Dendritic cell treated with granulocyte-macrophage colony-stimulating factor and Interleukin-4, amounts not matched to agents 40 ng/mL and 50 ng/mL, for 4 days (primary cell): Measurements from ENCODE around the gene PRDM8.
"Not testable (repeated sequence)": the region's sequence is repeated elsewhere in the genome, so short reads cannot be mapped to it uniquely, and the experiment has no call there.

ENCODE experiments used
- H3K27ac Mint-ChIP-seq: one replicate; pipeline ENCODE4 v1.8.0; 2022; ENCODE audit warnings: mild to moderate bottlenecking, mixed read lengths
- H3K27me3 Mint-ChIP-seq: one replicate; pipeline ENCODE4 v1.8.0; 2022; ENCODE audit warnings: mild to moderate bottlenecking, mixed read lengths
- H3K36me3 Mint-ChIP-seq: one replicate; pipeline ENCODE4 v1.8.0; 2022; ENCODE audit warnings: low read depth, mixed read lengths
- H3K4me1 Mint-ChIP-seq: one replicate; pipeline ENCODE4 v1.8.0; 2022; ENCODE audit warnings: low read depth, mixed read lengths
- H3K4me3 Mint-ChIP-seq: one replicate; pipeline ENCODE4 v1.8.0; 2022; ENCODE audit warnings: mild to moderate bottlenecking, moderate library complexity, mixed read lengths
- H3K9me3 Mint-ChIP-seq: one replicate; pipeline ENCODE4 v1.8.0; 2022; ENCODE audit warnings: mixed read lengths
- intact Hi-C: fragments of 100-400 bp; cut with micrococcal nuclease; formaldehyde crosslinking; loops from one replicate; pipeline ENCODE4 v1.15.0; 2022

The PRDM8 gene

GRCh38 chr4:80173841-80174240, 23.5 kb upstream of the PRDM8 start:
- H3K4me1 Mint-ChIP-seq, result no peaks in the 10 kb centered on the region
- H3K27ac Mint-ChIP-seq, result no peak overlapping the region
- no peaks in the 10 kb centered on the region for H3K36me3 Mint-ChIP-seq
- no peak overlapping the region for H3K4me3 Mint-ChIP-seq
- H3K9me3 Mint-ChIP-seq, result peaks cover 3% of the 10 kb centered on the region
- intact Hi-C loops, result no loop called here
- H3K27me3 Mint-ChIP-seq, result no peaks in the 10 kb centered on the region

- H3K27ac Mint-ChIP-seq, H3K36me3 Mint-ChIP-seq, H3K4me1 Mint-ChIP-seq, intact Hi-C loops, H3K4me3 Mint-ChIP-seq, H3K27me3 Mint-ChIP-seq: not testable (repeated sequence)
- peaks cover 12% of the 10 kb centered on the region for H3K9me3 Mint-ChIP-seq
These were observed 19.5 kb upstream of the PRDM8 start for GRCh38 chr4:80177793-80178192.

GRCh38 chr4:80178964-80179363, 18.3 kb upstream of the PRDM8 start:
- intact Hi-C loops, result no loop called here
- Mint-ChIP-seq H3K4me1 (peaks cover 5% of the 10 kb centered on the region), H3K36me3 (no peaks in the 10 kb centered on the region), H3K4me3 (no peak overlapping the region), H3K27ac (no peak overlapping the region), H3K27me3 (peaks cover 20% of the 10 kb centered on the region), H3K9me3 (peaks cover 12% of the 10 kb centered on the region)

GRCh38 chr4:80179637-80180161, 17.6 kb upstream of the PRDM8 start:
- peaks cover 12% of the 10 kb centered on the region for H3K4me1 Mint-ChIP-seq
- peaks cover 27% of the 10 kb centered on the region for H3K27me3 Mint-ChIP-seq
- H3K4me3 Mint-ChIP-seq, result no peak overlapping the region
- intact Hi-C loops, result loop anchor here (5.0 kb wide), 3 partner anchors 37 to 102 kb away; no protein-coding TSS in a partner anchor
- peaks cover 12% of the 10 kb centered on the region for H3K9me3 Mint-ChIP-seq
- peaks cover 6% of the 10 kb centered on the region for H3K36me3 Mint-ChIP-seq
- H3K27ac Mint-ChIP-seq, result no peak overlapping the region

GRCh38 chr4:80180743-80181142, 16.6 kb upstream of the PRDM8 start:
- Mint-ChIP-seq H3K27me3 (peaks cover 38% of the 10 kb centered on the region), H3K27ac (no peak overlapping the region), H3K9me3 (peaks cover 12% of the 10 kb centered on the region), H3K4me3 (no peak overlapping the region), H3K36me3 (peaks cover 6% of the 10 kb centered on the region), H3K4me1 (peaks cover 22% of the 10 kb centered on the region)
- intact Hi-C loops, result loop anchor here (5.0 kb wide), 3 partner anchors 38 to 103 kb away; no protein-coding TSS in a partner anchor

- intact Hi-C loops, result loop anchor here (5.0 kb wide), 3 partner anchors 40 to 105 kb away; no protein-coding TSS in a partner anchor
- no peak overlapping the region for H3K4me3 Mint-ChIP-seq
- H3K27ac Mint-ChIP-seq, result no peak overlapping the region
- H3K4me1 Mint-ChIP-seq, result peaks cover 29% of the 10 kb centered on the region
- H3K27me3 Mint-ChIP-seq, result peaks cover 49% of the 10 kb centered on the region
- peaks cover 6% of the 10 kb centered on the region for H3K36me3 Mint-ChIP-seq
- peaks cover 12% of the 10 kb centered on the region for H3K9me3 Mint-ChIP-seq
These were observed 15.0 kb upstream of the PRDM8 start for GRCh38 chr4:80182237-80182866.

- intact Hi-C loops, result loop anchor here (1.0 to 5.0 kb wide), 4 partner anchors 32 to 106 kb away; no protein-coding TSS in a partner anchor
- peaks cover 29% of the 10 kb centered on the region for H3K4me1 Mint-ChIP-seq
- H3K36me3 Mint-ChIP-seq, result peaks cover 6% of the 10 kb centered on the region
- peaks cover 54% of the 10 kb centered on the region for H3K27me3 Mint-ChIP-seq
- peak overlapping the region; percentile 85 for H3K27ac Mint-ChIP-seq
- peaks cover 12% of the 10 kb centered on the region for H3K9me3 Mint-ChIP-seq
- H3K4me3 Mint-ChIP-seq, result peak overlapping the region; percentile 97
These were observed 13.9 kb upstream of the PRDM8 start for GRCh38 chr4:80183250-80184052.

GRCh38 chr4:80184053-80184824, 13.1 kb upstream of the PRDM8 start:
- H3K27ac Mint-ChIP-seq, result peak overlapping the region; percentile 85
- H3K36me3 Mint-ChIP-seq, result peaks cover 6% of the 10 kb centered on the region
- H3K9me3 Mint-ChIP-seq, result peaks cover 6% of the 10 kb centered on the region
- H3K4me3 Mint-ChIP-seq, result peak overlapping the region; percentile 97
- intact Hi-C loops, result loop anchor here (1.0 to 5.0 kb wide), 4 partner anchors 31 to 107 kb away; no protein-coding TSS in a partner anchor
- H3K27me3 Mint-ChIP-seq, result peaks cover 57% of the 10 kb centered on the region
- peaks cover 29% of the 10 kb centered on the region for H3K4me1 Mint-ChIP-seq

GRCh38 chr4:80184825-80185756, 12.2 kb upstream of the PRDM8 start:
- peak overlapping the region; percentile 97 for H3K4me3 Mint-ChIP-seq
- peak overlapping the region; percentile 85 for H3K27ac Mint-ChIP-seq
- H3K4me1 Mint-ChIP-seq, result peaks cover 29% of the 10 kb centered on the region
- peaks cover 6% of the 10 kb centered on the region for H3K36me3 Mint-ChIP-seq
- intact Hi-C loops, result loop anchor here (1.0 to 5.0 kb wide), 4 partner anchors 30 to 108 kb away; no protein-coding TSS in a partner anchor
- no peaks in the 10 kb centered on the region for H3K9me3 Mint-ChIP-seq
- peaks cover 61% of the 10 kb centered on the region for H3K27me3 Mint-ChIP-seq

GRCh38 chr4:80185787-80186548, 11.3 kb upstream of the PRDM8 start:
- Mint-ChIP-seq H3K4me1 (peaks cover 29% of the 10 kb centered on the region), H3K27ac (no peak overlapping the region), H3K9me3 (no peaks in the 10 kb centered on the region), H3K36me3 (peaks cover 6% of the 10 kb centered on the region), H3K27me3 (peaks cover 65% of the 10 kb centered on the region), H3K4me3 (peak overlapping the region; percentile 97)
- intact Hi-C loops, result no loop called here

GRCh38 chr4:80186676-80187075, 10.6 kb upstream of the PRDM8 start:
- Mint-ChIP-seq H3K27me3 (peaks cover 65% of the 10 kb centered on the region), H3K36me3 (peaks cover 6% of the 10 kb centered on the region), H3K4me1 (peaks cover 29% of the 10 kb centered on the region), H3K27ac (no peak overlapping the region), H3K4me3 (no peak overlapping the region), H3K9me3 (no peaks in the 10 kb centered on the region)
- intact Hi-C loops, result no loop called here

GRCh38 chr4:80187677-80188076, 9.6 kb upstream of the PRDM8 start:
- intact Hi-C loops, result no loop called here
- Mint-ChIP-seq H3K27ac (no peak overlapping the region), H3K4me1 (peaks cover 29% of the 10 kb centered on the region), H3K9me3 (no peaks in the 10 kb centered on the region), H3K4me3 (no peak overlapping the region), H3K27me3 (peaks cover 63% of the 10 kb centered on the region), H3K36me3 (peaks cover 6% of the 10 kb centered on the region)
